ENCODE measurements around the gene GMDS. TPM values are rescaled to one million over a fixed set of nuclear protein-coding genes. Genes with fewer than 3 reads are reported as not detected.

GMDS gene
- total and polyA plus RNA-seq, 2 donors (not counting 1 experiment from before 2014, with no cell fraction given), result 12.7 to 34.5 TPM

GRCh38 chr6:1611572-1612298, 633.7 kb downstream of the GMDS start:
- peak; percentile 46 to 60 for DNase-seq (ENCODE audit: low read depth in 2 of 2)
- peak overlapping the region; percentile 71 for H2AFZ ChIP-seq (ENCODE audit: low read length)
- no peaks in the 10 kb centered on the region for H3K4me1 ChIP-seq (ENCODE audit: control insufficient read depth, extremely low read depth, insufficient read depth, low read length)
- peaks cover 27% of the 10 kb centered on the region for H3K27me3 ChIP-seq (ENCODE audit: control insufficient read depth, insufficient read depth, low read length)
- no peak for TF ChIP-seq EZH2 (IDR thresholded peaks at IDR 0.05; ENCODE audit: low read length, missing control alignments)
- TF ChIP-seq CTCF (conservative IDR thresholded peaks at IDR 0.05 in 1 of 2, IDR thresholded peaks at IDR 0.05 in 1 of 2; ENCODE audit: low read depth in 1 of 2, low read length in 2 of 2), result no peak
- H3K4me2 ChIP-seq (ENCODE audit: extremely low read depth, insufficient read depth, low read length), result peak overlapping the region; percentile 80
- H3K79me2 ChIP-seq (ENCODE audit: control insufficient read depth, insufficient read depth, low read length), result peaks cover 2% of the 10 kb centered on the region
- H3K4me3 ChIP-seq (replicated peaks in 1 of 4; ENCODE audit: control extremely low read depth in 1 of 4, insufficient read depth in 1 of 4, low read depth in 3 of 4, low read length in 4 of 4), result peak overlapping the region; percentile 67 to 76 (median 72)
- H3K27ac ChIP-seq (ENCODE audit: insufficient read depth, low read length), result peak overlapping the region; percentile 61
- peak overlapping the region; percentile 44 for H3K9ac ChIP-seq (ENCODE audit: insufficient read depth, low read length)
- H4K20me1 ChIP-seq (ENCODE audit: control insufficient read depth, extremely low read depth, insufficient read depth, low read length), result no peaks in the 10 kb centered on the region
- no peaks in the 10 kb centered on the region for H3K9me3 ChIP-seq (ENCODE audit: control insufficient read depth, insufficient read depth, low read depth, low read length)
- H3K36me3 ChIP-seq (ENCODE audit: control insufficient read depth, insufficient read depth, low read length), result no peaks in the 10 kb centered on the region

GRCh38 chr6:1611322-1611571, 634.2 kb downstream of the GMDS start:
- peak overlapping the region; percentile 58 for H3K9ac ChIP-seq (ENCODE audit: insufficient read depth, low read length)

More at GRCh38 chr6:1611322-1611571, 634.2 kb downstream of the GMDS start:
- H4K20me1 ChIP-seq (ENCODE audit: control insufficient read depth, extremely low read depth, insufficient read depth, low read length), result no peaks in the 10 kb centered on the region
- H3K27ac ChIP-seq (ENCODE audit: insufficient read depth, low read length), result no peak overlapping the region
- no peaks in the 10 kb centered on the region for H3K36me3 ChIP-seq (ENCODE audit: control insufficient read depth, insufficient read depth, low read length)
- H3K79me2 ChIP-seq (ENCODE audit: control insufficient read depth, insufficient read depth, low read length), result peaks cover 2% of the 10 kb centered on the region
- TF ChIP-seq CTCF (conservative IDR thresholded peaks at IDR 0.05 in 1 of 2, IDR thresholded peaks at IDR 0.05 in 1 of 2; ENCODE audit: low read depth in 1 of 2, low read length in 2 of 2), result peak in 1 of 2 donors; percentile 8
- TF ChIP-seq EZH2 (IDR thresholded peaks at IDR 0.05; ENCODE audit: low read length, missing control alignments), result no peak
- no peaks in the 10 kb centered on the region for H3K4me1 ChIP-seq (ENCODE audit: control insufficient read depth, extremely low read depth, insufficient read depth, low read length)
- H3K27me3 ChIP-seq (ENCODE audit: control insufficient read depth, insufficient read depth, low read length), result peaks cover 31% of the 10 kb centered on the region
- H3K4me2 ChIP-seq (ENCODE audit: extremely low read depth, insufficient read depth, low read length), result no peak overlapping the region
- peak in 1 of 2 donors; percentile 31 for DNase-seq (ENCODE audit: low read depth in 2 of 2)
- no peak overlapping the region for H2AFZ ChIP-seq (ENCODE audit: low read length)
- H3K4me3 ChIP-seq (replicated peaks in 1 of 4; ENCODE audit: control extremely low read depth in 1 of 4, insufficient read depth in 1 of 4, low read depth in 3 of 4, low read length in 4 of 4), result peak overlapping the region in 2 of 4 experiments; percentile 61 to 67
- H3K9me3 ChIP-seq (ENCODE audit: control insufficient read depth, insufficient read depth, low read depth, low read length), result no peaks in the 10 kb centered on the region

All from fibroblast of lung (primary cell).